ENCODE data around the gene INPP5A. TPM values are rescaled to one million over a fixed set of nuclear protein-coding genes. Genes with fewer than 3 reads are reported as not detected.

The INPP5A gene
- total RNA-seq, 6 donors from 2014 or later, result 28.6 to 81.7 (median 44.8) TPM

- ATAC-seq (ENCODE audit: low FRiP score in 2 of 2), result no peak
- H3K27ac ChIP-seq, result no peak overlapping the region
- TF ChIP-seq POLR2A (IDR thresholded peaks at IDR 0.05), result no peak
- TF ChIP-seq CTCF (IDR thresholded peaks at IDR 0.05), result no peak
- H3K9me3 ChIP-seq, result no peaks in the 10 kb centered on the region
- no peaks in the 10 kb centered on the region for H3K36me3 ChIP-seq
- no peaks in the 10 kb centered on the region for H3K27me3 ChIP-seq
- DNase-seq, result no peak
- whole genome bisulfite sequencing, 2 donors, result 86% methylated on average over 8 to 13 of the region's 13 CpGs
- H3K4me3 ChIP-seq, result no peak overlapping the region
- H3K4me1 ChIP-seq, result peaks cover 7 to 25% (median 11%) of the 10 kb centered on the region in 4 donors
Observed at GRCh38 chr10:132496360-132497062, 41.1 kb upstream of the INPP5A start.

- Histone ChIP-seq H3K4me3 (no peak overlapping the region), H3K9me3 (no peaks in the 10 kb centered on the region), H3K4me1 (peaks cover 7 to 25% (median 11%) of the 10 kb centered on the region in 4 donors), H3K27me3 (no peaks in the 10 kb centered on the region), H3K36me3 (no peaks in the 10 kb centered on the region), H3K27ac (no peak overlapping the region)
- DNase-seq, result peak in 1 of 2 donors; percentile 78
- TF ChIP-seq EP300 (IDR thresholded peaks at IDR 0.05) (no peak), POLR2AphosphoS5 (IDR thresholded peaks at IDR 0.05) (no peak), POLR2A (IDR thresholded peaks at IDR 0.05) (no peak), CTCF (IDR thresholded peaks at IDR 0.05) (no peak)
- no peak for ATAC-seq (ENCODE audit: low FRiP score in 2 of 2)
- 79 to 80% methylated on average over 13 to 30 of the region's 30 CpGs for whole genome bisulfite sequencing, 2 donors
Observed at GRCh38 chr10:132497063-132497680, 40.4 kb upstream of the INPP5A start.

- TF ChIP-seq EP300 (IDR thresholded peaks at IDR 0.05) (no peak), POLR2A (IDR thresholded peaks at IDR 0.05) (no peak), POLR2AphosphoS5 (IDR thresholded peaks at IDR 0.05) (no peak), CTCF (IDR thresholded peaks at IDR 0.05) (no peak)
- Histone ChIP-seq H3K36me3 (no peaks in the 10 kb centered on the region), H3K27ac (no peak overlapping the region), H3K9me3 (no peaks in the 10 kb centered on the region), H3K4me3 (no peak overlapping the region), H3K27me3 (no peaks in the 10 kb centered on the region), H3K4me1 (peaks cover 6 to 23% (median 8%) of the 10 kb centered on the region in 4 donors)
- peak in 1 of 2 donors; percentile 22 for ATAC-seq (ENCODE audit: low FRiP score in 2 of 2)
- 81 to 92% methylated on average over 5 to 16 of the region's 17 CpGs for WGBS, 2 donors
- DNase-seq, result peak in 1 of 2 donors; percentile 55
Observed at GRCh38 chr10:132497861-132498561, 39.6 kb upstream of the INPP5A start.

GRCh38 chr10:132498562-132499366, 38.8 kb upstream of the INPP5A start:
- 78 to 87% methylated on average over 15 of the region's 15 CpGs for WGBS, 2 donors
- no peak overlapping the region for H3K27ac ChIP-seq
- peaks cover 0 to 16% (median 4%) of the 10 kb centered on the region in 4 donors for H3K4me1 ChIP-seq
- TF ChIP-seq POLR2AphosphoS5 (IDR thresholded peaks at IDR 0.05), result no peak
- TF ChIP-seq EP300 (IDR thresholded peaks at IDR 0.05), result no peak
- no peaks in the 10 kb centered on the region for H3K9me3 ChIP-seq
- H3K27me3 ChIP-seq, result no peaks in the 10 kb centered on the region
- no peak for ATAC-seq (ENCODE audit: low FRiP score in 2 of 2)
- DNase-seq, result no peak
- no peaks in the 10 kb centered on the region for H3K36me3 ChIP-seq
- H3K4me3 ChIP-seq, result no peak overlapping the region

- TF ChIP-seq EP300 (IDR thresholded peaks at IDR 0.05) (no peak), POLR2A (IDR thresholded peaks at IDR 0.05) (no peak)
- Histone ChIP-seq H3K4me3 (no peak overlapping the region), H3K36me3 (no peaks in the 10 kb centered on the region), H3K27ac (no peak overlapping the region), H3K9me3 (no peaks in the 10 kb centered on the region), H3K27me3 (no peaks in the 10 kb centered on the region), H3K4me1 (peaks cover 0 to 14% (median 4%) of the 10 kb centered on the region in 4 donors)
- WGBS, 2 donors, result 92 to 94% methylated on average over 2 to 10 of the region's 10 CpGs
- DNase-seq (peak in 1 of 2 donors; percentile 36), ATAC-seq (ENCODE audit: low FRiP score in 2 of 2) (no peak)
Observed at GRCh38 chr10:132499367-132499685, 38.3 kb upstream of the INPP5A start.

Measured in upper lobe of left lung (tissue), 6 donors.